Ramos (cell line): ENCODE data around the gene LONP1.
"Not testable (repeated sequence)": the region's sequence is repeated elsewhere in the genome, so short reads cannot be mapped to it uniquely, and the experiment has no call there.

Experiments
- in situ Hi-C: fragments of 300-500 bp; cut with MboI; formaldehyde crosslinking; loops from one replicate; pipeline ENCODE4 v1.14.3; 2022; ENCODE audit warnings: low sequenced_read_pairs; ENCODE audit not compliant: unreplicated experiment

Gene LONP1

DNA sequence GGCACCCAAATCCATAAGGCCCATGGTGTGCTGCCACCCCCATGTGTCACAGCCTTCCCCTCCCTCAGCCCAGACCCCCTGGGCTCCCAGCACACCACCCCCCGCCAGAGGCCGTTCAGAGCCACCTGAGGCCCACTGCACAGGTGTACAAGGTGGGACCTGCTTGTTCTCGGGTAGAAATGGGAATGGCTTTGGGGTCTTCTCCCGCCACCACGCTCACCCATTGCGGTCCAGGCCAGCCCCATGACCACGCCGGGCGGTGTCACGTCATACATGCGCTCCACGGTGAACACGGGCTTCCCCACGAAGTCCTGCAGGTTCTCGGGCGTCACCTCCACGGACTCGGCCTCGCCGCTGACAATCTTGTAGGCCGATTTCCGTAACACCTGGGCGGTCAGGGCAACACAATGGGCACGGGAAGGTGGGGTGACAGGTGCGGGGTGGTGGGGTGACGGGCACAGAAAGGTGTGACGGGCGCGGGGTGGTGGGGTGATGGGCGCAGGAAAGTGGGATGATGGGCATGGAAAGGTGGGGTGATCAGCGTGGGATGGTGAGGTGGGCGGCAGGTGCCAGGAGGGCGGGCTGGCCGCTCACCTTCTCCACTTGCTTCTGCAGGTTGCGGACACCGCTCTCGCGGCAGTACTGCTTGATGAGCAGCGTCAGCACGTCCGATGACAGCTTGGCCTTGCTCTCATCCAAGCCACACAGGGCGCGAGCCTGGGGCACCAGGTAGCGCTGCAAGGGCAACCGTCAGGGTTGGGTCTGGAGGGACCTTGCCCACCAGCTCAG lies 25.6 kb downstream of the LONP1 start:
- in situ Hi-C loops: no loop called here

GRCh38 chr19:5693195-5694166 lies 26.5 kb downstream of the LONP1 start:
- in situ Hi-C loops: no loop called here

- in situ Hi-C loops: no loop called here
Observed at GRCh38 chr19:5692723-5693194, 27.2 kb downstream of the LONP1 start.

GRCh38 chr19:5691822-5692722 lies 27.9 kb downstream of the LONP1 start:
- in situ Hi-C loops: no loop called here

DNA sequence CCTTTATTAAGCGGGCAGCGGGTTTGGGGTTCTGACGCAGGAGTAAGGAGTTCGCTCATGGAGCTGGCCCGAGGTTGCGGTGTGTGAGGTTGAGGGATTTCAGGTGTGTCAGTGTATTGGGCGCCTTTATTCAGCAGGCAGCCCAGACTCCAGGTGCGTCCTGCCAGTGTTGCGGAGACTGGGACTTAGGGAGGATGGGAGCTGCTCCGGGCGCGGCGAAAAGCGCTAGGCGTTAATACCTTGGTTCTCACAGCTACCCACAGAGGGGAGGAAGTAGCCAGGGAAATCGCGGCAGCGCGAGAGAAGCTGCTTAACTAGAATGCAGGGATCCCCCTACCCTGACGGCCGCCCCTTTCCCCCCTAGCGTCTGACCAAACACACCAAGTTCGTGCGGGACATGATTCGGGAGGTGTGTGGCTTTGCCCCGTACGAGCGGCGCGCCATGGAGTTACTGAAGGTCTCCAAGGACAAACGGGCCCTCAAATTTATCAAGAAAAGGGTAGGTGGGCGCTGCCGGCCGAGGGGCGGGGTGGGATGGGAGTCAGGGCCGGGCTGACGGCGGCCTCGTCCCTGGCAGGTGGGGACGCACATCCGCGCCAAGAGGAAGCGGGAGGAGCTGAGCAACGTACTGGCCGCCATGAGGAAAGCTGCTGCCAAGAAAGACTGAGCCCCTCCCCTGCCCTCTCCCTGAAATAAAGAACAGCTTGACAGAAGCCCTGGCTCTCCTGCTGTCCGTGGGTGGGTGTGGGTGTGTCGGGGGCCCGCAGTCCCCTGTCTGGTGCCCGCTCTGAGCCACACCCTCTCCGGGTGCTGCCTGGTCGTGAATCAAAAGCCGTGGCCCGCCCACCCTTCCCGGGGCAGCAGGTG lies 28.8 kb downstream of the LONP1 start:
- in situ Hi-C loops: no loop called here

DNA sequence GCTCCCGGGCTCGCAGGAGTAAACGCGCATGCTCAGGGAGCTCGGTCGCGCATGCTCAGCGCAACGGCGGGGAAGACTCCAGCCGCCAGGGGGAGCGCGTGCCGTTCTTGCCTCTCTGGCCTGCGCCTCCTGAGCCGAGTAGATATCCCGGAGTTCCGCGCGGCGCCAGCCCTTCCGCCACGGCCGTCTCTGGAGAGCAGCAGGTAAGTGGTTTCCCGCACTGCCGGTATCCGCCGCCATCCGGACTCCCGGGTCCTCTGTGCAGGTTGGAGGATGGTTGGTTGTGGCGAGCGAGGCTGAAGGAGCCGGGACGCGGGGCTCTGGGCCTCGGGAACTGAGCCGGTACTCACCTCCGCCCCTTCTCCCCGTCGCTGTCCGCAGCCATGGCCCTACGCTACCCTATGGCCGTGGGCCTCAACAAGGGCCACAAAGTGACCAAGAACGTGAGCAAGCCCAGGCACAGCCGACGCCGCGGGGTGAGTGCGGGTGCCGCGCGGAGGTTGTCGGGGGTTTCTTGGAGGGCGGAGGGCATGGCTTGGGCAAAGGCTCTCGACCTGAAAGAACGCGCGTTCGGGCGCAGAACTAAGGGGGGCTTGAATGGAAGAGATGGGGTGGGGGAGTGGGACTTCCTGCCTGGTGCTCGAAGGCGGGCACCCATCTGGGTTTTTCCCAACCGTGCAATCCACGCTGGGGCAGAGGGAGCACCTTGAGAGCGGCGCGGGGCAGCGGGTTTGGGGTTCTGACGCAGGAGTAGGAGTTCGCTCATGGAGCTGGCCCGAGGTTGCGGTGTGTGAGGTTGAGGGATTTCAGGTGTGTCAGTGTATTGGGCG lies 29.6 kb downstream of the LONP1 start, which contains the start of gene RPL36:
Gene RPL36 (plus strand): TSS at position 171 of the 830 bp plus-strand sequence. CDS start 213 bp downstream, at position 384.
- in situ Hi-C loops: no loop called here

DNA sequence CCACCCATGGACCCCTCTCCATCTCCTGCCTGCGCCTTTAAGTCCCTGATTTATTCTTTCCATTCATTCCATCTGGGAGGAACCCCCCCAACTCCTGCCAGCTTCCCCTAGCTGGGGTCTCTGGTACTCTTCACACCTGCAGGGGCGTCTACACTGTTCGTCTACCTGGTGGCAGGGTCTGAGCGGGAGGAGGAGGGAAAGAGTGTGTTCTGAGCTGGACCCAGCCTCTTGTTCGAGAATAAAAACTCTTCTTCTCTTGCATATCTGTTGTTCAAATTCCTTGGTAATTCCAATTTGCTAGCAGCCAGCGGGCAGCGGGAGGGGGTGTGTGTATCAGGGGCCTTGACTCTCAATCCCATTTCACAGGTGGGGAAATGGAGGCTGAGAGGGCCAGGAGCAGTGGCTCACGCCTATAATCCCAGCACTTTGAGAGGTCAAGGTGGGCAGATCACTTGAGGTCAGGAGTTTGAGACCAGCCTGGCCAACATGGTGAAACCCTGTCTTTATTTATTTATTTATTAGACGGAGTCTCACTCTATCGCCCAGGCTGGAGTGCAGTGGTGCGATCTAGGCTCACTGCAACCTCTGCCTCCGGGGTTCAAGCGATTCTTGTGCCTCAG lies 31.6 kb downstream of the LONP1 start:
- in situ Hi-C loops: not testable (repeated sequence)

DNA sequence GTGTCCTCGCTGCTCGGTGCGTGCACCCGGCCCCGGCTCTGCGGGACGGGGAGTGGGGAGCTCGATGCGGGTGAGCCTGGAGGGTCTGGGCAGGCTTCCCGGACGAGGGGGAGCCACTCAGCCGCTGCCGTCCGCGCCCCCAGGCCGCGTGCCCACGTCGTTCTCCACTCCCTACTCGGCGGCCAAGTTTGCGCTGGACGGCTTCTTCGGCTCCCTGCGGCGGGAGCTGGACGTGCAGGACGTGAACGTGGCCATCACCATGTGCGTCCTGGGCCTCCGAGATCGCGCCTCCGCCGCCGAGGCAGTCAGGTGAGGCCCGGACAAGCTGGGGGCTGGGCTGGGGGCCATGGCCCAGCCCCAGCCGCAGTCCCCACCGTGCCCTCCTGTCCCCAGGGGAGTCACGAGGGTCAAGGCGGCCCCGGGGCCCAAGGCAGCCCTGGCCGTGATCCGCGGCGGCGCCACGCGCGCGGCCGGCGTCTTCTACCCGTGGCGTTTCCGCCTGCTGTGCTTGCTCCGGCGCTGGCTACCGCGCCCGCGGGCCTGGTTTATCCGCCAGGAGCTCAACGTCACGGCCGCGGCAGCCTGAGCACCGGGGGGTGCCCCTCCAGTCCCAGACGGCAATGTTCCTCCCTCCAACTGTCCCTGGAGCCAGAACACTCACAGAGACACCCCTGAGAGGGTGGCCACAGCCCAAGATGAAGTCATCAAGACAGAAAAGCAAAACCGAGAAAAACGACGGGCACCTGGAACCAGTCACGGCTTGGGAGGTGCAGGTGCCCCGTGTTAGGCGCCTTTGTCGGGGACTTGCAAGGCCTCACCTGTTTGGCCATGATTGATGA lies 32.4 kb downstream of the LONP1 start:
- in situ Hi-C loops: no loop called here

DNA sequence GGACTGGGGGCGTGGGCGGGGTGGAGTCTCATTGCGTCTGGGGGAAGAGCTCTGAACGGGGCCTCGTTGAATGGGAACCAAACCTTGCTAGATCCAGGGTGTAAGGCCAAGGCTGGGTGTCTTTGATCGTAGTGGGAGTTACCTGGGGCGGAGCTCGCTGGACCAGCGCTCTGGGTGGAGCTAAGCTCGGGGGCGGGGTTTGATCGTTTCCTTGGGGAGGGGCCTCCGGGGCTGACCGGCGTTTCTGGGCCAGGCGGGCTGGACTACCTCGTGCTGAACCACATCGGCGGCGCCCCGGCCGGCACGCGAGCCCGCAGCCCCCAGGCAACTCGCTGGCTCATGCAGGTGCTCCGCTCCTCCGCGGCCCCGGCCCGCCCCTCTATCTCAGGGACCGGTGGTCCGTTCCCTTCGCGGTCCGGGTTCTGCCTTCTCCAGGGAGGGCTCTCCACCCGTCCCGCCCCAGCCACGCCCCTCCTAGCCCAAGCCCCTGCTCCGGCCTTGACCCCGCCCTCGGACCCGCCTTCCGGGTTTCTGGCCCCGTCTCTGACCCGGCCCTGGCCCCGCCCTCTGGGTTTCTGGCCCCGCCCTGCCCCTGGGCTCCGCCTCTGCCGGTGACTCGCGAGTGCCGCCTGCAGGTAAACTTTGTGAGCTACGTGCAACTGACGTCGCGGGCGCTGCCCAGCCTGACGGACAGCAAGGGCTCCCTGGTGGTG lies 33.1 kb downstream of the LONP1 start:
- in situ Hi-C loops: no loop called here

- in situ Hi-C loops: no loop called here
Observed at GRCh38 chr19:5686326-5686646, 33.7 kb downstream of the LONP1 start.

DNA sequence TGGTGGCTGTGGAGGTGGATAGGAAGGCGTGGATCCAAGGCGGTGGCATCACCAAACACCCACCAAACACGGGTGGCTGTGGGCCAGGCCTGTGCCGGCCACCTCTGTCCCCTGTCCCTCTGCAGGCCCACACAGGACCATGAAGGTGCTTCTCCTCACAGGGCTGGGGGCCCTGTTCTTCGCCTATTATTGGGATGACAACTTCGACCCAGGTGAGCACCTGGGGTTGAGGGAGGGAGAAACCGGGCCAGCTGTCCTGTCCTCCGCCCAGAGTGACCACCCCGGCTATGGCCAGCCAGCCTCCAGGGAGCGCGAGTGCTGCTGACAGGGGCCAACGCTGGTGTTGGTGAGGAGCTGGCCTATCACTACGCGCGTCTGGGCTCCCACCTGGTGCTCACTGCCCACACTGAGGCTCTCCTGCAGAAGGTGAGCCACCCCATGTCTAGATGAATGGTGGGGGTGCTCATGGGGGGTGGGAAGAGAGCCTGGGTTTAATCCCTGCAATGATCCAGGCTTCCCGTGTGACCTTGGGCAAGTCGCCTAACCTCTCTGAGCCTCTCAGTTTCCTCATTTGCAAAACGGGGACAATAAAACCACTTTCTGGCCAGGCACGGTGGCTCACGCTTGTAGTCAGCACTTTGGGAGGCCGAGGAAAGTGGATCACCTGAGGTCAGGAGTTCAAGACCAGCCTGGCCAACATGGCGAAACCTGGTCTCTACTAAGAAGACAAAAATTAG lies 35.1 kb downstream of the LONP1 start:
- in situ Hi-C loops: loop anchor here (5.0 kb wide), 1 partner anchor 107 kb away; the partner anchor contains the start of gene DUS3L

DNA sequence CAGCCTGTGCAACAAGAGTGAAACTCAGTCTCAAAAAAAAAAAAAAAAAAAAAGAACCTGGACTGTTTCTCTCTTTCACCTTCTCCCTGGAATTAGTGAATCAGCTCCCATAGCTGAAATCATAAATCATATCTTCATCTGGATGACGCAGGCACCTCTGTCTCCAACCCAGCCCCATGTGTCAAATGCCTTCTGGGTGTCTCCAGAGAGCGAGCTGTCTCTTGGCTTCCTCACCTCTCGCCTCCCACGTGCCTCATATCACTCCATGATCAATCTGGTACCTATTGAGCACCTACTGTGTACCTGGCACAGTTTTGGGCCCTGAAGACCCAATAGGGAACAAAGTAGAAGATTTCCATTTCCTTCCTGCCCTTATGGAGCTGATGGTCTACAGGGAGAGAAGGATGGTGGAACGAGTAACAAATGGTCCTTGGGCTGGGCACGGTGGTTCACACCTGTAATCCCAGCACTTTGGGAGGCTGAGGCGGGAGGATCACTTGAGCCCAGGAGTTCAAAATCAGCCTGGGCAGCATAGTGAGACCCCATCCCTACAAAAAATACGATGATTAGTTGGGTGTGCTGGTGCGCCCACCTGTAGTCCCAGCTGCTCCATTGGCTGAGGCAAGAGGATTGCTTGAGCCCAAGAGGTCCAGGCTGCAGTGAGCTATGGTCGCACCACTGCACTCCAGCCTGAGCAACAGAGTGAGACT lies 36.6 kb downstream of the LONP1 start:
- in situ Hi-C loops: loop anchor here (5.0 kb wide), 1 partner anchor 109 kb away; the partner anchor contains the start of gene DUS3L

DNA sequence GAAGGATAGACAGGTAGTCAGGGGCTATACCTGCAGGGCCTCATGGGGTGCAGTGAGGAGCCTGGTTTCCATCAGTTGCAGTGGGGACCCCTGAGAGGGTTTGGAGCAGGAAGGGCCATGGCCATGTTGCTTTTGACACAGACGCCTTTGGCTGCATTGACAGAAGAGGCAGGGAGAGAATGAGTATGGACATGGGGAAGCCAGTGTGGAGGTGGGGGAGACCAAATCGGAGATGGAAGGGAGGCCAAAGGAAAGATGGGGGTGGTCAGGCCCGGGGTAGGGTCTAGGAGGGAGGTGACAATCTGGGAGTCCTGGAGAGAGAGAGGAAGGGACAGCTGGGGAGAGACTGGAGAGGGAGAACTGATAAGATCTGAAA lies 37.9 kb downstream of the LONP1 start:
- in situ Hi-C loops: loop anchor here (5.0 kb wide), 1 partner anchor 110 kb away; the partner anchor contains the start of gene DUS3L

GRCh38 chr19:5681391-5682106 lies 38.4 kb downstream of the LONP1 start:
- in situ Hi-C loops: loop anchor here (5.0 kb wide), 1 partner anchor 111 kb away; the partner anchor contains the start of gene DUS3L
